HG03045 (cell line): ENCODE measurements around the gene NDUFS4.
"Not testable (repeated sequence)": the region's sequence is repeated elsewhere in the genome, so short reads cannot be mapped to it uniquely, and the experiment has no call there.

Source experiments
- ATAC-seq: cut with Tn5 transposase; IDR thresholded peaks from one replicate; pipeline ENCODE4 v1.9.1; 2021; ENCODE audit warnings: mild to moderate bottlenecking, moderate library complexity; ENCODE audit not compliant: unreplicated experiment

Gene NDUFS4

DNA sequence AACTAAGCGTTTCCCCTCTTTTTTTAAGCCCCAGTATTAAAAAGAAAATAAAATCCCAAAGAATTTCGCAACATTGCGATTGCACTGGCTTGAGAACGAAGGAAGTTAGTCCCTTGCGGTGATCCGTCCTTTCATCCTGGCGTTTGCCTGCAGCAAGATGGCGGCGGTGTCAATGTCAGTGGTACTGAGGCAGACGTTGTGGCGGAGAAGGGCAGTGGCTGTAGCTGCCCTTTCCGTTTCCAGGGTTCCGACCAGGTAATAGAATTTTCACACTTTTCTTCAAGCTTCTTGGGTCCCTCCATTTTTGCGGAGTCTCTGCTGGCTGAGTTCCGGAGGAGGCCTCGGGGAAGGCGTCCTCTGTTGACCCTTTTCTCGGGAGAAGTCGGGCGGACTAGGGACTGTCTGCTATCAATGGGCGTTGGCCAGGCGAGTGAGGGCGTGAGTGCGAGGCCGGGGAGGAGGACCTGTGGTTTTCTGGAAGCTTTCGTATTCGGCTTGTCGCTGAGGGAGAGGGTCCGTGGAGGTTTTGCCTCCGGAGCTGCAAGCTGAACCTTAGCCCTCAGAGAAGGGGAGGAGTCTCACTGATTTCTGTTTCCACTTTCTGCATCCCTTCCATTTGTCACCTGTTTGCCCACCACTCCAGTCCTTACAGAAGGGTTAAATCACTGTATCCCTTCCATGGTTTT is at the start of gene NDUFS4:
TSS of gene NDUFS4 (plus strand) at position 134 of the 686 bp plus-strand sequence. CDS start at position 158, 24 bp downstream.
- peak; percentile 91 for ATAC-seq

DNA sequence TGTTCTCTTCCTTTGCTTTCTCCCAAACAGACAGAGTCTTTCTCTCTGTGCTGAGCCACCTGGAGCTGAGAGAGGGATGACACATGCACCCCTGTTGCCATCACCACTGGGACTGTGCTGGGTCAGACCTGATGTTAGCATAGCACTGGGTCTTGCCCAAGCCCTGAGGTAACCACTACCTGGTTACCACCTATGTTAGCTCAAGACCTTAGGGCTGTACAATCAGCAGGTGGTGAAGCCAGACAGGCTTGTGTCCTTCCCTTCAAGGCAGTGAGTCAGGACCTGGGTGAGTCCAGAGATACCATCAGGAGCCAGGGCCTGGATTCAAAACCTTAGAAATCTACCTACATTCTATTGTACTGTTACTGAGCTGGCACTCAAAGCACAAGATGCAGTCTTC is 47.9 kb upstream of the NDUFS4 start:
- no peak for ATAC-seq

DNA sequence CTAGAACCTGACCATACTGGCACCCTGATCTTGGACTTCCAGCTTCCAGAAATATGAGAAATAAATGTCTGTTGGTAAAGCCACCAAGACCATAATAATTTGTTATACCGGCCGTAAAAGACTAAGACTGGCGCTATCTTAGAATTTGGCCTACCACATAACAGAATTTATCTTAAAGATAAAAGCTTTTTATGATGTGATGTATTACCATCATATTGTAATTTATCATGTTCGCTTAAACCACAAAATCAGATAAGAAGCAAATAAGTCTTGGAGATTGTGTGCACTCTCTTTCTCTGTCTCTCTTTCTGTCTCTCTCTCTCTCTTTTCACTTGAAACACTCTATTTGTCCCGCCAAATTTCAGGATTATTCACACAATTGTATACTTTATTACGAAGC is 44.5 kb upstream of the NDUFS4 start:
- no peak for ATAC-seq

DNA sequence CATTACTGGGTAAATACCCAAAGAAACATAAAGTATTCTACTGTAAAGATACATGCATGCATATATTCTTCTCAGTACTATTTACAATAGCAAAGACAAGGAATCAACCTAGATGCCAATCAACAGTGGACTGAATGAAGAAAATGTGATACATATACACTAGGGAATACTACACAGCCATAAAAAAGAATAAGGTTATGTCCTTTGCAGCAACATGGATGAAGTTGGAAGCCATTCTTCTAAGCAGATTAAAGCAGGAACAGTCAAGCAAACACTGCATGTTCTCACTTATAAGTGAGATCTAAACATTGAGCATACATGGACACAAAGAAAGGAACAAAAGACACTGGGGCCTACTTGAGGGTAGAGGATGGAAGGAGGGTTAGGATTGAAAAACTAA is 39.6 kb upstream of the NDUFS4 start:
- ATAC-seq = no peak

DNA sequence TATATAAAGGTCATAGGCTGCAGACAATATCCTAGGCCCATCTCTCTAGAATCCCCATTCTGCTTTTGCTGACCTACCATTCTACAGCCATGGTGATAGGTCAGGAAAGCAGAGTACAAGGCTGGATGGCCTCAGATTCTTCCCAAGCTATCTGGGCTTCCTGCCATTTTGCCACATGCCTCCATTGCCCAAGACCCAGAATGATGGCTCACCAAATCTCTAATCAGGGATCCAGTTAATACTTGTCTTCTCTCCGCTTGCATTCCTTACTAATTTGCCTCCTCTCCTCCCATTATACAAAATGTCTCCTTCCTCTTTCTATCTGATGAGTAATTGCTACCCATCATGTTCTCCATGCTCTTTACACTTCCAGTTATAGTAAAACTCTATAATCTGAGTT is 22.7 kb upstream of the NDUFS4 start:
- ATAC-seq = no peak

DNA sequence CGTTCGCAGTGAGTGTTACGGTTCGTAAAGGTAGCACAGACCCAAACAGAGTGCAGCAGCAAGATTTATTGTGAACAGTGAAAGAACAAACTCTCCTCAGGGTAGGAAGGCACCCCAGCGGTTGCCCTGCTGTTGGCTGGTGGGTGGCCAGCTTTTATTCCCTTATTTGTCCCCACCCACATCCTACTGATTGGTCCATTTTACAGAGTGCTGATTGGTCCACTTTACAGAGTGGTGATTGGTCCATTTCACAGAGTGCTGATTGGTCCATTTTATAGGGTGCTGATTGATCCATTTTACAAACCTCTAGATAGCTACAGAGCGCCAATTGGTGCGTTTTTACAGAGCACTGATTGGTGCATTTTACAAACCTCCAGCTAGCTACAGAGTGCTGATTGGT is 19.7 kb upstream of the NDUFS4 start:
- ATAC-seq = not testable (repeated sequence)

DNA sequence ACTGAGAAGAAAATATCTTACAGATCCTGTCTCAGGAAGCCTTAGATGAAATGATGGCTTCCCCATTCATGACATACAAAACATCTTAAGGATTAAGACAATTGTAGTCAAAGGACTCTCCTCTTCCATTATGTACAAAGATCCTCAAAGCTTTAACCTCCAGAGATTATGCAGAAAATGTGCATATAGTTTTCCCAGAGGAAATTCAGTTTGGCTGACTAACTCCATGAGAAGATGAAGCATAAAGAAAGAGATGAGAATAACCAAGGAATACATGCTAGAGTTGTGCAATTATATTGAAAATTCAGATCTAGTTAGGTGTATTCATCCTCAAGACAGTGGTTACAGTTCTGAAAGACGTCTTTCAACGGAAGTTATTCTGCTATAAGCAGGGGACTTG is 18.6 kb upstream of the NDUFS4 start:
- ATAC-seq = no peak

DNA sequence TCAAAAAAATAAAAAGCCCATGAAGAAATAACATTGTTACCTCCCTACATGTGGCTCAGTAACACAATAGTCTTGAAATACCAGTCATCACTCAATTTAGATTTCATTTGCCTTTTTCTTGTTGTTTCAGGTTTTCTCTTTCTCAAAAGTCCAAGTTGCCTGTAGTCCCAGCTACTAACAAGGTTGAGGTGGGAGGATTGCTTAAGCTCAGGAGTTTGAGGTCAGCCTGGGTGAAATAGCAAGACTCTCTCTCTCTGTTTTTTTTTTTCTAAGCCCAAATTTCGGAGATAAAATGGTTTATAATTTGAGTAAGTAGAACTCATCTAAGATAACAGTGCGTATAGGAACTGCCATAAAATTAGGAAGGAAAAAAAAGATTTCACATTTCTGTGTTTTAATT is 17.5 kb upstream of the NDUFS4 start:
- no peak for ATAC-seq

DNA sequence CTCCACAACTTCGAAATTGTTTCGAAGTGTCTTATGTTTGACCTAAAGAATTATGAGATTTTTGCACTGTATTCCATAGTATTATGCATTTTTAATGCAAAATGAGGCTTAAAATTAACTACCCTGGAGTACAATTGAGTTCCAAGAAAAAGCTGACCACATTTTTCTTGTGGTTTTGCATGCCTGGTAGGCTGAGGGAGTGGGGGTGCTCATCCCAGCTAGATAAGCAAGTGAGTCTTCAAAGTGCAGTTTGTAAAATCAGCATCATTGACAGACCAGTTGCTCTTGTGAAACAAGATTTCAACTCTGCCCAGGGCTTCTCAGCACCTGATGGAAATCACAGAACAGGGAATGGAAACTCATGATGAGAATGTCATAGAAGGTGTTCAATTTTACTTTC is 17.0 kb upstream of the NDUFS4 start:
- ATAC-seq = no peak

DNA sequence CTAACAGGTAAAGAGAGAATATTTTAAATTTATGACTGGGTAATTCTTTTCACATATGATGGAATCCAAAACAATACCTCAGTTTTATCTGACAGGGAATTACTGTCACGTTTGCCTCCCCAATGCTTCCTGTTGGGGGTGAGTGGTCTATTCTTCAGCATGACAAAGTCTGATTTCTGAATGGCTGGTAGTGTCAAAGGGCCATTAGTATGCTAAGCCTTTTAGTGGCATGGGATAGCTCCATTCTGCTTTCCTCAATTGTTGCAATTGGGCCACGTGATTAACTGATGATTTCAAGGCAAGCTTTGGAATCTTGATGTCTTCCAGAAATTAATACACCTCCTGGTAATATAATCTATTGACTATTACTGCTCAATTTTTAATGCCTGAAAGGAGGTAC is 14.7 kb upstream of the NDUFS4 start:
- no peak for ATAC-seq

DNA sequence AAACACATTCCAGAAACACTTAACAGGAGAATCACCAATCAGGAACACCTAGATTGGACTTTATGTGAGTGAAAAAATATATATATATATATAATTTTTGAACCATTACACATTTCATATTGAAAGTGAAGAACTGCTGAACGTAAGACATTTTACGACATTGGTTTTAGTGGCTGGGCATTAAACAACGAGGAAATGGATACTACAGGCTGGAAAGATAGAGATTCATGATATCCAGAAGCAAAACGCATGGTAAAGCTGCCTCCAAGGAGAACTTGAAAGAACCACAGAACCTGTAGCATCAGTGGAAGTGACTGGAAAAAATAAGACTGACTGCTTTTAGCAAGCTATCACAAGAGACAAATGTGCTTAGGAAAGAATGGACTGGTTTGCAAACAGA is 13.2 kb upstream of the NDUFS4 start:
- no peak for ATAC-seq

DNA sequence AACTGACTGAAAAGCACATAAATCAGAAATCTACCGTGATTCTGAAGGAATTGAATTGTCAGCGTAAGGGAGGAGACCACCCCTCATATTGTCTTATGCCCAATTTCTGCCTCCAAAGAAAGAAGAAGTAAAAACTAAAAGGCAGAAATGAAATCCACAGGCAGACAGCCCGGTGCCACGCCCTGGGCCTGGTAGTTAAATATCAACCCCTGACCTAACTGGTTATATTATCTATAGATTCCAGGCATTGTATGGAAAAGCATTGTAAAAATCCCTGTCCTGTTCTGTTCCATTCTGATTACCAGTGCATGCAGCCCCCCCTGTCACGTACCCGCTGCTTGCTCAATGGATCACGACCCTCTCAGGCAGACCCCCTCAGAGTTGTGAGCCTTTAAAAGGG is 11.9 kb upstream of the NDUFS4 start:
- not testable (repeated sequence) for ATAC-seq

DNA sequence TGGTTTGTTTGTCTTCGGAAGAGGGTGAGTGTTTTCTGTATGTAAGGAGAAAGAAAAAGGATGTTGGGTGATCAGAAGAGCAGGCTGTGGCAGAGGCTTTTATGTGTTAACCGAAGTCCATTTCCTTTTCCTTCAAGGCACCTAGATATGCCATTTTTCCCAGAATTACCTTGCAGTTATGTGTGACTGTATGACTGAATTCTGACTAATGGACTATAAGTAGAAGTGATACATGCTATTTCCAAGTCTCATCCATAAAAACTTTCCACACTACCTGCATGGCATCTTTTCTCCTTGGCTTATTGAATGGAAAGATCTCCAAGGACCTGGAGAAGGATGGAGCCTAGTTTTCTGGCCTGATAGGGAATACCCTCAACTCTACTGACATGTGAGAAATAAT is 10.6 kb upstream of the NDUFS4 start:
- no peak for ATAC-seq

DNA sequence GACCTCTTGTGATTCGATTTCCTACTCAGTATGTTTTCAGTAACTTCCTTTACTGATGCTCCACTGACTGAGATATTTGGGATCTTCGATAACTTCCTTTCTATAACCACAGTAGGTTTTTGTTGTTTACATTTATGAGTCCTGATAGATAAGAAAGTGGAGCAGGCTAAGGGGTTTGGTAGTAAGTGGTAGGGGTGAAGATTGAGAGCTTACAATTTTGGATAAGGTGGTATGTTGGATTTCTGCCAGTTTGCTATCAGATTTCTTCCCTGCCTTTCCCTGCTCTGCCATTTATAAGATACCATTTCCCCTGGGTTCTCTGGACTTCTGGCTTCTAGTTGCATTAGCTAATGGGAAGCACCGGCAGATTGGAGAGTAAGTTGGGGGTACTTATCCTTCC is 7.9 kb upstream of the NDUFS4 start:
- ATAC-seq = no peak

DNA sequence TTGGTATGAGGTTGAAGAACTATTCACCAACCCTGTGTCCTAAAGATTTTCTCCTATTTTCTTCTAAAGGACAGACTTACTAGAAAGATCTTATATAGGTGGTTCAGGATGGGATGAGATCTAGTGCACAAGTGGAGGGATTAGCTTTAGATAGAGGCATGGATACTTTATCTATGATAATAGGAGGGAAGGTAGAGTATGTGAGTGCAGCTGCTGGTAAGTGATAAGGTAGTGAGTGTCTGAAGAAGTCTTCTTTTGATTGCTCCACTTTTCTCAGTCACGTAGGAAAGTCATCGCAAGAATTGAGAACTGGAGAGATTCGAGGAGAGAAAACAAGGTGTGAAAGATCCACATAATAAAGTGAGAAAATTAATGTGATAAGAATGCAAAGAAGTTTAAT is 6.0 kb upstream of the NDUFS4 start:
- no peak for ATAC-seq

DNA sequence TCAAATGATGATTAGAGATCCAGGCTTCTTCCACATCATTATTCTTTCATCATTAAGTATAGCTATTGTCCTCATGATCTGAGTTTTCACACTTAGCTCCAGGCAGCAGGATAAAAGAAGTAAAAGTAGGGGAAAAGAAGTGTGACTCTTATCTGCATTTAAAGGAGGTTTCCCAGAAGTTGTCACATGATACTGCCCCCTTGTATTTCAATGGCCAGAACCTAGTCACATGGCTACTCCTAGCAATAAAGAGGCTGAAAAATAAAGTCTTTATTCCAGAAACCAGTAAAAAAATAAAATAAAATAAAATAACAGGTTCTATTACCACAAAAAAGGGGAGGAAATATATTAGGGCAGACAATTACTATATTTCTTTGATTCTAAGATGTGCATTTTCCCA is 5.3 kb upstream of the NDUFS4 start:
- ATAC-seq = no peak

DNA sequence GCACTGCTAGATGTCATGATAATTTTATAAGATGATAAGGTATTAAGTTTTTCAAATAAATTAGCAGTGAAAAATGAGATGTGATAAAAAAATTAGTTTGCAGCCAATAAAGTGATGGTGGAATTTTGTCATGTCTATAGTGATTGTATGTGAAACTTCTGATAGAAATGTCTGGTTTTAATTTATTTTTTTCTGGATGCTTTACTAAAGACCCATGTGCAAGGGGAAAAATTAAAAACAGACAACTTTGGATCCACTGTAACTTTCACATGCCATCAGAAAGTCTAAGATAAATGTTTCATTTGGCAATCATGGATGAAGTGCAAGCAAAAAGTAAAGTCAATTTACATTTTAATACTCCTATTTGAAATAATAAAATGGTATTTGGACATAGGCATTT is 4.4 kb upstream of the NDUFS4 start:
- no peak for ATAC-seq

DNA sequence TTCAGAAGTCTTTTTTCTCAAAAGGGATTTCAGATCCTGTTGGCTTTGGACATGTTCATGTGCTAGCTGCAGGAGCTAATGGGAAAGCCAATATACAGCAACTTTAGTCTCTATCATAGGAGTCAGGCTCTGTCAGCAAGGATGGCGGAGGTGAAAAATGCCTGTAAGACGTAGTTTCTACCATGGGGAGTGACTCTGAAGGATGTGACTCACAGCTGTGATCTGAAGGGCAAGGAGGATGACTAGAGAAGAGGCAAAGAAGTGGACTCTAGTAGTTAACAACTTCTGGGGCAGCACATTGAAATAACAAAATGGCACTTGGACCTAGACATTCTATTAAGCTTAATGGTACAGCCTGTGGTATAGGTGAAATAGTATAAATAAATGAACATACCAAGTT is 3.1 kb upstream of the NDUFS4 start:
- ATAC-seq = no peak

DNA sequence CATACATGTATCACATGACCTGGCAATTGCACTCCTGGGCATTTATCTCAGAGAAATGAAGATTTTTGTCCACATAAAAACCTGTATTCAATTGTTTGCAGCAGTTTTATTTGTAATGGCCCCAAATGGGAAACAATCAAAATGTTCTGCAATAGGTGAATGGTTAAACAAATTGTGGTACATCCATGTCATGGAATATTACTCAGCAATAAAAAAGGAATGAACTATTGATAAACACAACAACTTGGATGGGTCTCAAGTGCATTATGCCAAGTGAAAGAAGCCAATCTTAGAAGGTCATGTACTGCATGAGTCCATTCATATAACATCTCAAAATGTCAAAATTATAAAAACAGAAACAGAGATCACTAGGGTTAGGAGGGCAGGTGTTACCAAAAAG is 1.5 kb upstream of the NDUFS4 start:
- no peak for ATAC-seq

DNA sequence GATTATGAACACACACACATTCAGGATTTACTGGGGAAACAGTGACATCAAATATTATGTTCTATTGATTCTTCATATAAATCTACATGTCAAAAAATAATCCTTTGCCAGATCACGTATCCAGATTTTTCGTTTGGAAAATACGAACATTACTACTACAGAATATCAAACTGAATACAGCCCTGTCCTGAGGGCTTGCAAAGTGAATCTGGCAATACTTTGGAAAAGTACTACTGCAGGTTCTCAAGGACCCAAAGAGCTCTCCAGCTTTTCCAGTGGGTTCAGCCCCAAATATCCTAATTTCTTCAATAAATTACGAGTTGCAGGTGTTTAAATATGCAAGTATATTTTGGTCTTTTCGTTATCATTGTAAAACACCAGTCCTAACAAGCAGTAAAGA is 411 bp upstream of the NDUFS4 start:
- ATAC-seq = no peak

DNA sequence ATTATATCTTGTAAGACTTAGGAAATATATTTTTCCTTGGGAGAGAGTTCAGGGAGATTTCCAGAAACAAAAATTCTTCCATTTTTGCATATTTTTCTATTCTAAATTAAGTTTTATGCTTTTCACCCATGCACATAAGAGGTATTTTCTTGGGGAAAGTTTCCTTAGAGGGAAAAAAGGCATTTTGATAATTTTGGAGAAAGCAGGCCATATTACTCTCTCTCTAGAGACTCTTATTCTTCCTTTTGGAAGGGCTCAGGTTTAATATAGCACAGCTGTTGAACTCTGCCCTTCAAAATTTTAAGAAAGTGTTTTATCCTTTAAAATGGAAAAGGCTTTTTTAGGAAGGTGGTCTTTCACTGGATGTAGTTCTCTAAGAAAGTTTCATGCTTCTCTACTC is 8.0 kb downstream of the NDUFS4 start:
- no peak for ATAC-seq

DNA sequence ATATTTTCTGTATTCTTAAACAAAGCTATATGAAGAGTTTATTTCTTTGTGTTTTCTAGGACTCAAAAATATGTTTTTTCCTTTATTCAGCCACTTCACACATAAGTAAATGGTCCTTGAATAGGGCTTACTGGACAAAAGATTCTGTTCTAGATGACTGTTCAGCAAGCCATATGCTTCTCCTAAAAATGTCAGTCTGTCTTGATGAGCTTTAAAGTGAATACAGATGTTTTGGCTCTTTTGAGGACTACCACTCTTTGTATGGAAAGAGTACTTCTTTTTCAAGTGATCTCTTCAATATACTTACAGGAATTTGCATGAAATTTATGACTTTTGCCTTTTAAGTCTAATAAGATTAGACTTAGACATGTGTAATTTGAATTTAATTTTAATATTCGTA is 8.4 kb downstream of the NDUFS4 start:
- ATAC-seq = no peak

DNA sequence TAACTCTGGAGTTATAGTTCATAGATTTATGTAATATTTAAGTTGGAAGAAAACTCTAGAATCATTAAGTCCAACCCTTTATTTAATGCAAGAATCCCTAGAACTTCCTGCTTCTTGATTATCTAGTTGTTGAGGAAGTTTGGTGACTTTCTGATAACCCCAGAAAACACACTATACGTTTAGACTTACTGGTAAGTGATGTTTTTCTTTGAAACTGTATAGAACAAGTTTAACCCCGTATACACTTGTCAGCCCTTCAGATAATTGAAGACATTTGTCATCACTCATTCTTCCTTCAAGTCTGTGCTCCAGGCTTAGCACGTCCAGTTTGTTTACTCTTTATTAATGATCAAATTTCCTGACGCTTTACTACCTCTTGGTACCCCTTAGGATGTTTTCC is 9.0 kb downstream of the NDUFS4 start:
- no peak for ATAC-seq
